A673 (cell line): Measurements from ENCODE around the gene TBRG1. TPM values are rescaled to one million over a fixed set of nuclear protein-coding genes. Genes with fewer than 3 reads are reported as not detected.
A peak's percentile ranks its signal among the peaks of the same experiment; 100 is the strongest.

Experiments
- BruUV-seq: library from RNA; stranded (reverse); fragments of 400-500 nt; replicated peaks from 2 replicates; lab custom pipeline; 2021; lab: Mats Ljungman, UMichigan
- CTCF ChIA-PET: fragments of 300-600 bp; sonication (Branson Sonifier 250); formaldehyde crosslinking; loops from one replicate; lab custom pipeline; 2022; ENCODE audit warnings: antibody characterized with exemption; lab: Charles Lee
- POLR2A ChIA-PET: fragments of 300-600 bp; sonication (Branson Sonifier 250); formaldehyde crosslinking; loops from one replicate; lab custom pipeline; 2022; ENCODE audit warnings: antibody characterized with exemption; ENCODE audit not compliant: low non-redundant PET; lab: Charles Lee
- DNase-seq: peaks from one replicate; pipeline ENCODE4 v3.0.0-alpha.2; 2015; ENCODE audit warnings: low spot score
- H3K27ac ChIP-seq: fragments of 200-600 bp; sonication (generic); 2 replicates; pipeline ENCODE4 v1.5.1; 2016; ENCODE audit warnings: mixed run types, low read depth, mild to moderate bottlenecking, mixed read lengths, antibody characterized with exemption, low read length; ENCODE audit not compliant: poor library complexity, severe bottlenecking
- H3K27me3 ChIP-seq: fragments of 200-600 bp; sonication (generic); replicated peaks from 2 replicates; pipeline ENCODE4 v1.6.1; 2017; ENCODE audit warnings: mixed run types, low read depth, mild to moderate bottlenecking, mixed read lengths, antibody characterized with exemption, low read length; ENCODE audit not compliant: insufficient read depth, poor library complexity
- H3K36me3 ChIP-seq: fragments of 200-600 bp; sonication (generic); 2 replicates; pipeline ENCODE4 v1.6.1; 2016; ENCODE audit warnings: mixed run types, mild to moderate bottlenecking, mixed read lengths, antibody characterized with exemption, low read length; ENCODE audit not compliant: insufficient read depth, poor library complexity, severe bottlenecking
- H3K4me1 ChIP-seq: fragments of 200-600 bp; sonication (generic); 2 replicates; pipeline ENCODE4 v1.6.1; 2017; ENCODE audit warnings: mixed run types, mild to moderate bottlenecking, mixed read lengths, antibody characterized with exemption, low read length; ENCODE audit not compliant: insufficient read depth, poor library complexity, severe bottlenecking
- H3K4me3 ChIP-seq: fragments of 200-600 bp; sonication (generic); 2 replicates; pipeline ENCODE4 v1.5.1; 2016; ENCODE audit warnings: low read depth, mixed run types, mild to moderate bottlenecking, mixed read lengths, low read length; ENCODE audit not compliant: poor library complexity, severe bottlenecking
- H3K9me3 ChIP-seq: fragments of 200-600 bp; sonication (generic); 2 replicates; pipeline ENCODE4 v1.6.1; 2016; ENCODE audit warnings: mixed run types, low read depth, mild to moderate bottlenecking, mixed read lengths, antibody characterized with exemption, low read length; ENCODE audit not compliant: poor library complexity, severe bottlenecking
- EZH2 ChIP-seq: fragments of 200-600 bp; sonication (generic); IDR thresholded peaks from 2 replicates; pipeline ENCODE4 v1.6.1; 2017; ENCODE audit warnings: borderline replicate concordance, low read depth, mild to moderate bottlenecking, mixed read lengths, antibody characterized with exemption, low read length; ENCODE audit not compliant: poor library complexity, severe bottlenecking
- intact Hi-C: fragments of 100-400 bp; cut with micrococcal nuclease; formaldehyde crosslinking; loops from one replicate; pipeline ENCODE4 v1.10.0; 2022; ENCODE audit not compliant: unreplicated experiment
- total RNA-seq: library from RNA; stranded (reverse); gene quantifications from 2 replicates; pipeline ENCODE4 v1.2.3, GENCODE V29; 2021
- TF ChIP-seq, protein P1 (sequence below): fragments of 300-800, 200-600 bp; sonication (generic); conservative IDR thresholded peaks from 2 replicates; pipeline ENCODE4 v1.5.1; 2017; ENCODE audit warnings: low read depth, mild to moderate bottlenecking, antibody characterized with exemption, low read length, moderate library complexity, mixed read lengths

Gene TBRG1
- total RNA-seq, 1 experiment from 2014 or later: 44.4 TPM

DNA sequence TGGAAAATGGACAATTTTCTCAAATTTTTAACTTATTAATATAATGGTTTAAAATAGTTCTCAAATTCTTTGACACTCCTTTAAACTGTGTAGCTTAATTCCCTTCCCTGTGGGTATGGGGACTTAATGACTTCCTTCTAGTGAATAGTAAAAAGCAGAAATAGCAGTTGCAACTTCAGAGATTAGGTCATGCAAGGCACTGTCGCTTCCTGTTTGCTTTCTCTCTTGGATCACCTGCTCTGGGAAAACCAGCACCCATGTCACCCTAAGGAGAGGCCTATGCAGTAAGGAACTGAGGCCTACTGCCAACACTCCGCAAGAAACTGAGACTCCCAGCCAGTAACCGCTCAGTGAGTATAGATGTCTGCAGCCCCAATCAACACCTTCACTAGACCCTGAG is 16.9 kb upstream of the TBRG1 start:
- DNase-seq: peak; percentile 64
- Histone ChIP-seq H3K4me3 (no peak overlapping the region), H3K36me3 (no peaks in the 10 kb centered on the region), H3K9me3 (no peaks in the 10 kb centered on the region), H3K27me3 (no peaks in the 10 kb centered on the region), H3K27ac (no peak overlapping the region), H3K4me1 (peaks cover 18% of the 10 kb centered on the region)
- POLR2A ChIA-PET: no interaction called here
- TF ChIP-seq EZH2: no peak
- TF ChIP-seq, protein P1, sequence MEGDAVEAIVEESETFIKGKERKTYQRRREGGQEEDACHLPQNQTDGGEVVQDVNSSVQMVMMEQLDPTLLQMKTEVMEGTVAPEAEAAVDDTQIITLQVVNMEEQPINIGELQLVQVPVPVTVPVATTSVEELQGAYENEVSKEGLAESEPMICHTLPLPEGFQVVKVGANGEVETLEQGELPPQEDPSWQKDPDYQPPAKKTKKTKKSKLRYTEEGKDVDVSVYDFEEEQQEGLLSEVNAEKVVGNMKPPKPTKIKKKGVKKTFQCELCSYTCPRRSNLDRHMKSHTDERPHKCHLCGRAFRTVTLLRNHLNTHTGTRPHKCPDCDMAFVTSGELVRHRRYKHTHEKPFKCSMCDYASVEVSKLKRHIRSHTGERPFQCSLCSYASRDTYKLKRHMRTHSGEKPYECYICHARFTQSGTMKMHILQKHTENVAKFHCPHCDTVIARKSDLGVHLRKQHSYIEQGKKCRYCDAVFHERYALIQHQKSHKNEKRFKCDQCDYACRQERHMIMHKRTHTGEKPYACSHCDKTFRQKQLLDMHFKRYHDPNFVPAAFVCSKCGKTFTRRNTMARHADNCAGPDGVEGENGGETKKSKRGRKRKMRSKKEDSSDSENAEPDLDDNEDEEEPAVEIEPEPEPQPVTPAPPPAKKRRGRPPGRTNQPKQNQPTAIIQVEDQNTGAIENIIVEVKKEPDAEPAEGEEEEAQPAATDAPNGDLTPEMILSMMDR: no peak
- no TSS peak for BruUV-seq
- intact Hi-C loops: no loop called here
- CTCF ChIA-PET: no interaction called here

DNA sequence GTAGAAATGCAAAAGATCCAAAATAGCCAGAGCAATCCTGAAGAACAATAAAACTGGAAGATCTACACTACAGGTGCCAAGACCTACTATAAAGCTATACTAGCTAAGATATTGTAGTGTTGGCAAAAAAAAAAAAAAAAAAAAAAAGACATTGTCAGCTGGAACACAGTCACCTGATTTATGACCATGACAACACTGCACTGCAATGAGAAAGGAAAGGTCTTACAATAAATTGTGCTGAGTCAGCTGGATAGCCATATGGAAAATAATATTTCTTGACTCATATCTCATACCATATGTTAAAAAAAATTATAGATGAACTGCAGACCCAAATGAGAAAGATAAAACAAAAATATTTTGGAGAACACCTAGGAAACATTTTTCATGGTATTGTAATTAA is 14.5 kb upstream of the TBRG1 start:
- Histone ChIP-seq H3K27me3 (no peaks in the 10 kb centered on the region), H3K4me1 (peaks cover 12% of the 10 kb centered on the region), H3K9me3 (no peaks in the 10 kb centered on the region), H3K4me3 (no peak overlapping the region), H3K36me3 (no peaks in the 10 kb centered on the region), H3K27ac (no peak overlapping the region)
- POLR2A ChIA-PET: no interaction called here
- intact Hi-C loops: no loop called here
- no peak for TF ChIP-seq EZH2
- CTCF ChIA-PET: interaction anchor here (0.6 kb wide), 2 partner anchors 191 to 1872 kb away, joined by 9 to 10 read pairs; no protein-coding TSS in a partner anchor
- no TSS peak for BruUV-seq
- DNase-seq: no peak

DNA sequence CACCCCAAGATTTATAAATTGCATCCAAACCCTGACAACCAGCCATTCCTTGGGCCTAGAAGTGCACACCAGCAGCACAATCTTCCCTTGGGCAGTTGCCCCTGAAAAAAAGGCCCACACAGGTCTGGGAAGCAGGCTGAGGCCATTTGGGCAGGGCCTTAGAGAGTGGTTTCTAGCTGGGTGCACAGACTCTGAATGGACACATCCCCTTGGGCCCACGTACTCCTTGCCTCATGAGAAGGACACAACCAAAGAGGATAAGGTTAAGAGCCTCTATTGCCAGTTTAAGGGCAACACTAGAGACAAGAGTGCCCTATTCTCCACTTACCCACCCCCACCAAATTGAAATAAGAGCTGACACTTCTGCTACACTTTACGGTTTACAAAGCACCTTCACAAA is 12.4 kb upstream of the TBRG1 start:
- TF ChIP-seq, protein P1: no peak
- no peak for TF ChIP-seq EZH2
- CTCF ChIA-PET: interaction anchor here (0.6 kb wide), 2 partner anchors 25 to 168 kb away, joined by 3 to 9 read pairs; no protein-coding TSS in a partner anchor
- no peaks in the 10 kb centered on the region for H3K36me3 ChIP-seq
- DNase-seq: no peak
- intact Hi-C loops: no loop called here
- no peak overlapping the region for H3K4me3 ChIP-seq
- H3K4me1 ChIP-seq: peaks cover 15% of the 10 kb centered on the region
- no peak overlapping the region for H3K27ac ChIP-seq
- no peaks in the 10 kb centered on the region for H3K27me3 ChIP-seq
- no peaks in the 10 kb centered on the region for H3K9me3 ChIP-seq
- POLR2A ChIA-PET: no interaction called here
- no TSS peak for BruUV-seq

DNA sequence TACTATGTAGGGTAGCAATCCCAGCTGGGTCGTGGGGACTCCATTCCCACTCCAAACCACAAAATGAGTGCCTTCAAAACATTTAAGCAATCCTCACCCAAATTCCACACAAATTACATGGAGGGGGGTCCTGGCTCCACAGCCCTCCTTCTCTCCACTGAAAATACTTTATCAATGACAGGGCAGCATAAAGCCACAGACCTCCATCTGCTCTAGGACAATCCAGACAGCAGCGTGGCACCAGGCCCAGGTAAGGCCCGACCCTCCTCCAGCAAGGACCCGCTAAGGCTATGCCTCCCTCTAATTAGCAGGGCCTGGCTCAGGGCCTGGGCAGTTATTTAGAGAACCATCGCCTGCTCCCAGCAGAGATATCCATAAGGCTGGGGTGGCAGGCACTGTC is 11.6 kb upstream of the TBRG1 start, which contains the start of gene PANX3:
Gene PANX3, plus strand, starts transcription at position 365 of the 400 bp plus-strand sequence. CDS start 129 bp downstream, outside the sequence.
- Histone ChIP-seq H3K27ac (no peak within 1 kb of the TSS), H3K4me3 (no peak within 1 kb of the TSS), H3K36me3 (no peaks in the 10 kb centered on the region), H3K9me3 (no peaks in the 10 kb centered on the region), H3K27me3 (no peaks in the 10 kb centered on the region), H3K4me1 (peaks cover 9% of the 10 kb centered on the region)
- intact Hi-C loops: no loop called here
- no peak for DNase-seq
- TF ChIP-seq, protein P1: no peak
- TF ChIP-seq EZH2: no peak
- BruUV-seq: no TSS peak
- ChIA-PET CTCF (interaction anchor here (0.6 kb wide), 2 partner anchors 26 to 167 kb away, joined by 3 to 9 read pairs; no protein-coding TSS in a partner anchor), POLR2A (no interaction called here)
